ENCODE data around the gene RPE.
A peak's percentile ranks its signal among the peaks of the same experiment; 100 is the strongest.

RPE gene

GRCh38 chr2:210002158-210003157 is at the start of gene RPE:
RPE (plus strand) TSS chr2:210002638; CDS start chr2:210002662, 24 bp downstream.
- peak; percentile 99 for DNase-seq

GRCh38 chr2:209956271-209956670 is 46.2 kb upstream of the RPE start:
- no peak for DNase-seq

DNA sequence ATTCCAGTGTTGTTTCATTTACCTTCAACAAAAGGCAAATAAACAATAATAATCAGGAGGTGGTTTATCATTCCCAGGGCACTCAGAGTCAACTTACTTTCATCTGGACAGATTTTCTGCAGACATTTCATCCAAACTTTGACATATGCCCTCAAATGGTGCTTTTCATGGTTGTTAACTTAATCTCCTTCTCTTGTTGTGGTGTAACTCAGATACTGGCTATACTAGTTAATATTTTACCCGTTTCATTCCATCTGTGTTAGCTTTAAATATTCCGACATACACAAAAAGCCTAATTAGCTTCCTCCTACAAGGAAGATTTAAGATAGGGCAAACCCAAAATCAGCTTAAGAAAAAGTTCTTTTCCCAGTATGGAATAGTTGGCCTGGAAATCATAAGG is 44.4 kb upstream of the RPE start:
- no peak for DNase-seq

GRCh38 chr2:209960045-209960444 is 42.4 kb upstream of the RPE start:
- no peak for DNase-seq

- peak; percentile 28 for DNase-seq
Observed at GRCh38 chr2:209960676-209961630, 41.5 kb upstream of the RPE start.

DNA sequence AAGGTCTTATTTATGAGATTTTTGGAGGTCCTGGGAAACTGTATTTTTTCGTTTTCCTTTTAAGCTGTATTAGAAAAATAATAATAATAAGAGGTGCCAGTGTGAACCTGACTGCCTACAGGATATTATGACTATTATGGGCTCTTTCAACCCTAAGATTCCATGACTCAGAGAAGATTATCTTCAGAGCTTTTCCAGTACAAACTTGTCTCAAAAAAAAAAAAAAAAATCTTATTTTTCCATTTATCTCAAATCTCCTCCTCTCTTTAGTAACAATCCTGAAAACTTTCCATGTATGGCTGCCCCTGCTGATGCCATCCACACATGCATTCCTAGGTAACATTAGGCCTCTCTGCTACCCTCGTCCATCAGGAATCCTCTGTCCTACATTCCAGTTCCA is 36.7 kb upstream of the RPE start:
- no peak for DNase-seq

GRCh38 chr2:209969692-209970091 is 32.7 kb upstream of the RPE start:
- DNase-seq: no peak

DNA sequence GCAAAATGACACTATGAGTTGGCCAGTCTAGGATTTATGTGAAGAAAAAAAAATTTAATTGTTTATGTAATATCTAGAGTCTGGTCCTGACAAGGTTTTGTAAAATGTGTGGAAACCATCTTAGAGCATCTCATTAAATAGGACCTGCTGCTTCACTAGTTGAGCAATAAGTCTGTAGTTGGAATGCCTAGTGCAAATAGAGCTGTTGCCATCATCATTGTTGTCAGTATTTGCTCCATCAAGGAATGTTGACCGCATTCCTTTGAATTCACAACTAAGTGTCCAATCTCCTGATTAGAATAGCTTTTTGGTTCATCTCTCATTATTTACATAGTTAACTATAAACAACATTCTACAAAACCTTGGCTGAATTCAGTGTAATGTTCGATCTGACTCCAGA is 32.2 kb upstream of the RPE start:
- no peak for DNase-seq

DNA sequence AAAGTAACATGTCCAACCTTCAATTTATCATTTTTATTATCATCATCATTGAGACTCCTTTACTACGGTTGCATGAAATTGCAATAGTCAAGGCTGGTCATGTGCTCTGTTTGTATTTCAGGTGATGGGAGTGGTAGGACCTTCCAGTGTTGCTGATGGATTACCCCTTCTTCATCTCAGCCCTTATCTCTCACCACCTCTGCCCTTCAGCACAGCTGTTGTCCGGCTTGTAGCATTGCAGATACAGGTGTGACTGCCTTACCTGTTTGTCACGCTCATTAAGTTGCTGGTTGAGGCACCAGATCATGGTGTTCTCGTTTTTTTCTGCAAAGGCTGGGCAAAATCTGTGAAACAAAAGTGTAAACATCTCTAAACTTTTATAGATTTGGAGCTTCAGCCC is 31.7 kb upstream of the RPE start:
- no peak for DNase-seq

DNA sequence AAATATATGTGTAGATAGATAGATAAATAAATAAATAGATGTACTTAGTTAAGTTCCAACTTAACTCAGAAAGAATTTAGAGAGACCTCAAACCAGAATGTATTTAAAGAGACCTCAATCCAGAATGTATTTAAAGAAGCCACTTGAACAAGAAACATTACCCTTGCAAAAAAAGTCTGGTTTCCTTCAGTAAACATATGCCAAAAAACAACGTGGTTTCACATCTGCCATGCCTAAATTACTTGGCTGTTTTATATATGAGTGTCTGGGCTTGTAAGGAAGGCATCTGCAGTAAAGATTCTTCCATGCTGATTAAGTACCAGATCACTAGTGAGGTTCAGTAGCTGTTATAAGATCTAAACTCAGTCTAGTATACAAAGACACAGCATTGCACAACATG is 29.1 kb upstream of the RPE start:
- no peak for DNase-seq

DNA sequence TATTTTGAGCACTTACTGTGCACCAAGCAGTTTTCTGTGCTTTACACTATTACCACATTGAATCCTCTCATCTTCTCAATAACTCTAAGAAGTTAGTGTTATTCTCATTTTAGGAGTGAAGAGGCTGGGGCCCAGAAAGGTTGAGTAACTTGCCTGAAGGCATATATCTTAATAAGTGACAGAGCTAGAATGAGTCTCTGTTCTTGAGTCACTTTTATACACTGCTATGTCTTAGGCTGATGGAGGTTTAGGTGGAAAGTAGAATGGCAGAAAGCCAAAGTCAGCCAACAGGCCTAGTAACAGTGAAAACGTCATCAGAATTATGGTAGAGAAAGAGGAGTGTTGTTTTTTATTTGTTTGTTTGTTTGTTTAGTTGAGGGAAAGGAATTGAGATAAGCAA is 27.9 kb upstream of the RPE start:
- DNase-seq: no peak

- no peak for DNase-seq
Observed at GRCh38 chr2:209976698-209977385, 25.6 kb upstream of the RPE start.

- no peak for DNase-seq
Observed at GRCh38 chr2:209977386-209978239, 24.8 kb upstream of the RPE start.

- no peak for DNase-seq
Observed at GRCh38 chr2:209984291-209984690, 18.1 kb upstream of the RPE start.

GRCh38 chr2:209985874-209986273 is 16.6 kb upstream of the RPE start:
- DNase-seq: no peak

DNA sequence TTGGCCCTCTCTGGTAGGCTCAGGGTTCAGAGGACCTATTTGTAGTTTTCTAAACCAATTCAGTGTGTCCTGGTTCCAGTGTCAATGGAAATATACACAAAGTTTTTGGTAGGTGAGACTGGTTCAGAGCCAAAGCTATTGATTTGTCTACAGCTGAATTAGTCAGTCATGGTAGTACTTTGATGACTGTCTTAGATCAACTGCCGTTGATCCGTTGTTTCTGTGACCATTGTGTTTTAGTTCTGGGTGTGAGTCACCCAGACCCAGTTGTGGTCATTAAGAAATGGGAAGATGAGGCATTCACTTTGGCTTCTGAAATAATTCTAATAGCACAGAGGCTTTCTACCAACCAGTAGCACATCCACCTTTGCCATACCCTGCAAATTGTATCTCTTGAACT is 16.0 kb upstream of the RPE start:
- DNase-seq: no peak

DNA sequence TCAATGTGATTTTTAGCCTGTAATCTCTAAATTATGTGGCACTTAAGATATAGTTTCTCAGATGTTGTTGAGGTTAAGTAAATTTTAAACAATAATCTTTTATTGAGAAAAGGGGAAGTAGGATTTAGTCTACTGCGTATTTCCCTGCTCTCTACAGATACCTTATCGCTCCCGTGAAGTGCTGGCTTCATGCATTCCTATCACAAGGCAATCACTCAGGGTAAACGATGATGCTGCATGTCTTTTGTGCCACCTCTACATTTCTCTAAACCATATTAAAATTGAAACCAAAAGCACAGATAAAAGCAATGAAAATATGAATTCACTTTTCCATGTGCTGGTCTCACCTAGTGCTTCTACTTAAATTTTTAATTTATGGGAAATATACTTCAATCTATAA is 14.4 kb upstream of the RPE start:
- no peak for DNase-seq

- no peak for DNase-seq
Observed at GRCh38 chr2:209990838-209991237, 11.6 kb upstream of the RPE start.

- no peak for DNase-seq
Observed at GRCh38 chr2:209993968-209994367, 8.5 kb upstream of the RPE start.

DNA sequence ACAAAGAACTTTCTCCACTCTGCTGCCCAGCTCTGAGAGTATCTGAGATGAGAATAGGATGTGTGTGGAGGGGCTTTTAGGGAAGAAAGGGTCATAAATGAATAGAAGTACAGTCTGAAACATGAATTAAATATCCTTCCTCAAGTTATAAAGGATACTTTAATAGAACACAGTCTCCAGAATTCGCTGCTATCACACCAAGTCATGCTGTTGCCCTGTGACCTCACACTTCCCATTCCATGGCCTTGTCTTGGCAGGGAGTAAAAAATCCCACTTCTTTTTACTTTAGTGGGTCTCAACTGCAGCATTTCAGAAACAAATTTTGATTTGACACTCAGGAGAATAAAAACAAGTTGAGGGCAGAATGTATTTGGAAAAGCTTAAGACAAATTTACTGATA is 3.8 kb upstream of the RPE start:
- no peak for DNase-seq

- DNase-seq: no peak
Observed at GRCh38 chr2:210000464-210001324, 1.7 kb upstream of the RPE start.
